ENCODE results near the gene PDHA1.

The PDHA1 gene

DNA sequence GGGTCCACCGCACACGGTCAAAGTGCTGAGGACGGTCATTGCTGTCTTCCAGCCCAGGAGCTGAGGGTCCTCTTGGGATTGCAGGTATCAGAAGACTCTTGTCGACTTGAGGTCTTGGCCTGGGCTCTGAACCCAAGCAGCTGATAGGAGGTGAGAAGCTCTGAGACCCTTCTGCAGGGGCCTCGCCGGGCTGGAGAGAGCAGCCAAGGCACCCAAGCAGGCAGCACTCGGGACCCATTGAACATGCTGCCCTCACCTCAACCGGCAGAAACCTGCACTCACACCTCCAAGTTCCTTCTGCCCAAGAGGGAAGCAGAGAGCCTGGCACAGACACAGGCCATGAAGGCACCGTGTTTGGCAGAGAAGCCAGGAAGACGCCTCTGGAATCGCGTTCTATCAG is 34.1 kb downstream of the PDHA1 start:
- no peak for DNase-seq

DNA sequence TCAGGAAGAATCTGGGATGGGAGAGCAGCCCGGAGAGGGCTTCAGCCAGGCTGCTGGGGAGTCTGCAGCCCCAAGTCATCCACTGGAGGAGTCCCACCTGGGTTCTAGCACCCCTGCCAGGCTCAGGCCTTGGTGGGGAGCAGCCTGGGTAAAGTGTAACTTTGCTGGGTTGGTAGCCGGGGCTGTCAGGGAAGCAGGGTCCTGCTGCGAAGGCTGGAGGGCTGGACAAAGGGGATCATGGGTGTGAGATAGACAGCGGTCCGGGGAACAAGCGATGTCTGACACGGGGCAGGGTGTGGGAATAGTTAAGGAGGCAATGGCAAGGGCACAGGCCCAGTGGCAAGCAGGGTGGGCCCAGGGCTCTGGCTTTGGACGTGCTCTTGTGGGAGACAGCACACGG is 37.6 kb downstream of the PDHA1 start:
- DNase-seq = no peak

DNA sequence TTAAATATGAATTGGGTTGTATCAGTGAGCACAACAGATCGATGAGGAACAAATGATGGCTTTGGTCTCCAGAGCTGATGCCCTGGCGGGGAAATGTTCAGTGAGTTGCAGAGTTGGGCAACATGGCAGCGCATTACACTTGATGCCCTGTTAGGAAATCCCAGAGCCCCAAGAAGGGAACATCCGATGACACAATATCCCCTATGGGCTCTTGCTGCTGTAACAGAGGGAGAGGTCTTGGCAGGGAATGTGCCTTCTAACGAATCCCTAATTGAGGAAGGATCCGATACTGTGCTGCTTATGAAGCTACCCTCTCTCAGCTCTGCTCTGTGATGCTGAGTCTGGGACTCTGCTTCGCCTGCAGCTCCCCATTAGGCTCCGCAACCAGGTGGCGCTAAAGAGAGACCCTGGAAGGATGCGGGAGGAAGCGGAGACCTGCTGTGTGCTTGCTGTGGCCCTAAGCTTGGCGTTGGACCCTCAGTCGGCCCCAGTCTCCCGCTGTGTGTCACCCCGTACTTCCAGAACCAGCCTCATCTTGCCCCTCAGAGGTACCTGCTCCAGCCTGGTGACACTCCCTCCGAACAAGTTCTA is 38.9 kb downstream of the PDHA1 start:
- peak; percentile 0 for DNase-seq

DNA sequence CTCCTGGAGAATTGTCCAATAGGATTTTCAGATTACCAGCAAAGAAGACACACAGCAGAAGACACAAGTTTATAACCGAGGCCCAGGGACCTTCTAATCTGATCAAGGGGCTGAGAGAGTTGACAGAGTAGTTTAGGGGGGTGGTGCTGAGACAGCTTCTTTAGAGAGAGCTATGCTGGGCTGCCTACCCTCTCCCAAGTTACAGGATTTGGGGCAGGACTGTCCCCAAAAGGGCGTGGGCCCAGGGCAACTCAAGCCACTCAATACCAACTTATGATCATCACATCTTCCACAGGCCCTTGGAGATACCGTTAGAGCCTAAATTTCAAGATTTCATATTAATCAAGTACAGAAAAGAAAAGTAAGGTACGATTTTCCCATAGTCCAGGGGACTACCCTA is 43.0 kb downstream of the PDHA1 start:
- no peak for DNase-seq

DNA sequence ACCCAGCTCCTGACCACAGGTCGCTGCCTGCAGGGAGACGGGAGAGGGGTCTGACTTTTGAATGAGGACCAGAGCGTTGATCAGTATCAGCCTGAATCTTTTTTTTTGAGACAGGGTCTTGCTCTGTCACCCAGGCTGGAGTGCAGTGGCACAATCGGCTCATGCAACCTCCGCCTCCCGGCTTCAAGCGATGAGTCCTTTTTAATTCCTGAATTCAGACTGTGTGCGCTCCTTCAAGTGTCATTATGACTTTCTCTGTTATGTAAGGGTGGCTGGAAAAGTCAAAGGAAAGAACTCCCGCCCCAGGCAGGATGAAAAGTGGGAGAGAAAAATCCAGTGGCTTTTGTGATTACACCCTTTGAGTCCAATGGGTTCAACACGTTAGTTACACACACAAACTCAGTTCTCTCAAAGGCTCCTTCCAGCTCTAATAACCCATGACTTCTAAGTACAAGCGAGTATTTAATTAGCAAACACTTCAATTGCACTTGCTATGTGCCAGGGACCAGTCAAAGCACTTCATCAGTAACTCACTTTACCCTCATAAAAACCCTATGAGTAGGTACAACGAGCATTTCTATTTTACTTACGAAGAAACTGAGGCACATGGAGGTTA is 44.4 kb downstream of the PDHA1 start:
- no peak for DNase-seq

DNA sequence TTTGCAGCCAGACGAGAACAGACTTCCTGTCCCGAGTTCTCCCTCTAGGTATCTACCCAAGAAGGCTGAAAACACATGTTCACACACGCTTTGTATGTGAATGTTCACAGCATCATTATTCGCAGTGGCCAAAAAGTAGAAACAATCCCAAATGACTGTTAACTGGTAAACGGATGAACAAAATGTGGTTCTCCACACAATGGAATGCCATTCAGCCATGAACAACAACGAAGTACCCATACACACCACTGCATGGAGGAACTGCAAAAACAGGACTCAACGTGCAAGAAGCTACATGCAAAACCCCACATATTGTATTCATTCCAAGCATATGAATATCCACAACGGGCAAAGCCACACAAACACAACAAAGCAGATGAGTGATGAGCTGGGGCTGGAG is 45.0 kb downstream of the PDHA1 start:
- DNase-seq = no peak

DNA sequence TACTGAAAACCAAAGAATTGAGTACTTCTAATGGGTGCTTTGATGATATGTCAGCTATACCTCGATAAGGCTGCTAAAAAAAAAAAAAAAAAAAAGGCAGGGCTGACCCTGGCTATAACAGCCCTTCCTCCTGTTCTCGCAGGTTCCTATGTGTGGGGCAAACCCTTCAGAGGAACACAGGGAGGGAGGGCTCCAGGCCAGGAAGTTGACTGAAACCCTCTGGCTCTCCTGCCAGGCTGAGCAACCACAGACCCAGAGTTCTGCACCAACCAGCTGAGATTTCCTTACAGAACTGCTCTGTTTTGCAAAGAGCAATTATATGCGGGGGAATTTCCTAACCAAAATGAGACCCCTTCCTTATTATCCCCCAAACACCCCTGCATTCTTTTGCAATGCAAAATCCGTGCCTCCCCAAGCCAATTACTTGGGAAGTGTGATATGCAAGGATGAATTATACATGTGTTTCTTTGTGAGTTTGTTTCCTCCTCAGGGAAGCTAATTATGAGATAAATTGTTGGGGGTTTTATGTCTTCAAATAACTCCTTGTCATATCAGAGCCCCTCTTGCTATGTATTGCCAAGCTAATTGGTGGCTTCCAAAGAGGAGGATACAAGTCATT is 45.6 kb downstream of the PDHA1 start:
- DNase-seq = no peak

DNA sequence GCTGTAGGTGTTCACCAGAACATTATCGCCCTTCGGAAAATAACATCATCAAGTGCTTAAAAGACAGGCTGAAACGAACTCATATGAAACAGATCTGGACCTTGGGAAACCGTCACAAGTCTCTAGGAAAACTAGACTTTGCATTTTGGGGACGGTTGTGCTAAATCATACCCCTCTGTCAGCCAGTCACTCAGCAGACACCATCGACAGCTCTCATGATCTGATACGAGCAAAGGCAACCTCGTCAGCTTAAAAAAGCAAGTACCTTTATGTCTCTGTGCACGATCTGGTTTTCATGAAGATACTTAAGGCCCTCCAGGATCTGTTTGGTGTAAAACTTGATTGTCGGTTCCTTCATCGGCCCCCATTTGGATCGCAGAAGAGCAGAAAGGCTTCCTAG is 48.4 kb downstream of the PDHA1 start:
- DNase-seq = no peak

DNA sequence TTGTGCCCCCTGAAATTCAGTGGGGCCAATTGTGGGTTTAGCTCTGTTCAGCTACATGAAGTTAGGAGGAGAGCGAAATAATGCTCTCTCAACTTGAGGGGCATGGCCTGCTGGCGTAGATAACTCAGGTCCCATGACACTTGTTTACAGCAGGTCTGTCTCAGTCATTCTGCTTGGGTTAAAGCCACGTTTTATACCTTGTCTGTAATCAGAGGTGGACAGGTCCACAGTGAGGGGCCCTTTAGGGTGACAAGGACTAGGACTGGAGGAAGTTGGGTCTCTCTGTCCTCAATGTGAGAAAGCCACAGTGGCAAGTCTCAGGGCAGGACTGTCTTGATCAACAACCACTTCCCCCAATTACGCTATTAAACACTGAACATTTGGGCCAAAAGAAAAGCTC is 49.0 kb downstream of the PDHA1 start:
- DNase-seq = no peak

DNA sequence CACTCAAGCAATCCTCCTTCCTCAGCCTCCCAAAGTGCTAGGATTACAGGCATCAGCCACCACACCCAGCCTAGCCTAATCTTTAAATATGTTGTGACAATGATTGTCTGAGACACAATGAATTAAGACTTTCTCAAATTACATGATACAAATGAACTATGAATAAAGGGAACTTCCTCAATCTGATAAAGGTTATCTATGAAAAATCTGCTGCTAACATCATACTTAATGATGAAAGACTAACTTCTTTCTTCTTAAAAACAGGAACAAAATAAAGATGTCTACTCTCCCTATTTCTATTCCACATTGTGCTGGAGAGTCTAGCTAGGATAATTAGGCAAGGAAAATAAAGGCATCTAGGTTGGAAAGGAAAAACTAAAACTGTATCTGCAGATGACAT is 60.0 kb downstream of the PDHA1 start:
- DNase-seq = no peak

DNA sequence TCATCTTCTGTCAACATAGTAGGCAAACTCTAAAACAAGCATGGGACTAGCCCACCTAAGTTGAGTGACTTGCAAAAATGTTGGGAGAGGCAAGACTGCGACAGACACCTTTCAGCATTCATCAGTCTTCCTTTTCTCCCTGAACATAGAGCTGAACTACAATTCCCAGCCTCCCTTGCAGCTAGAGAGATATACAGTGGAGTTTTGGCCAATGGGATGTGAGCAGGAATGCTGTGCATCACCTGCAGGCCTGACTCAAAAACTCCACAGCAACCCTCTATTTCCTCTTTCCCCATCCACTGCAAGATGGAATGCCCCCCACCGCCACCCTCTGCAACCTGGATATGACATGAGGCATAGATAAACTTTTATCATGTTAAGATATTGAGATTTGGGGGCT is 66.5 kb downstream of the PDHA1 start:
- DNase-seq = no peak
